ENCODE data around the gene LRRC37A3.
A peak's percentile ranks its signal among the peaks of the same experiment; 100 is the strongest.
"Not testable (repeated sequence)": the region's sequence is repeated elsewhere in the genome, so short reads cannot be mapped to it uniquely, and the experiment has no call there.

DNA sequence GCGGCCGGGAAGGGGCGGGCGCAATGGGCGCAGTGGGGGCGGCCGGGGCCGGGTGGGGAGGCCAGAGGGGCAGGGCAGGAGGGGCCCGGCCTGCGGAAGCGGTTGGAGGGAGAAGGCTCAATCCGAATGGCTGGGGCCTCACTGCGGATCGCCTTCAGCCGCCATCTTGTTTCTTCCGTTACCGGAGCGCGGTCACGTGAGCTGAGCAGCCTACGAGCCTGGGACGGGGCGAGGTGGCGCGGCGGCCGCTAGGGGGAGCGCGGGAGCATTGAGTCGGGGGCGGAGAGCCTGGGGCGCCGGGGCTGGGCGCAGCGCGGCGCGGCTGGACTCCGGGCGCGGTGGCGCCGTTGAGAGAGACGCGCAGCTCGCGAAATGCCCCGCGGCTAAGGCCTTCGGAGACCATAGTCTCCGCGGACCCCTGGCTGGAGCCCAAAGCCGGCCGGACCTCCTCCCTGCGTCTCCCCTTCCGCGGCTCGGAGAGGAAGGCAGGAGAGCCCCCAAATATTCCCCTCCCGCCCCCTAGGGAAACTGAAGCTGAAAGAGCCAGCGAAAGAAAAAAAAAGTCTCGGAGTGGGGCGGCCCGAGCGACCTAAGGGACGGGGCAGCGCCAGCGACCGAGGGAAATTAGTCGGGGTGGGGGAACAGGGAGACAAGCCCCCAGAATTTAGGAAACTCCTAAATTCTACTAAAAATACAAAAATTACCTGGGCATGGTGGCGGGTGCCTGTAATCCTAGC lies at the start of gene LRRC37A3:
- not testable (repeated sequence) for TF ChIP-seq EZH2 (IDR thresholded peaks at IDR 0.05); REST (IDR thresholded peaks at IDR 0.05; ENCODE audit: low read depth)
- TF ChIP-seq, protein P1, sequence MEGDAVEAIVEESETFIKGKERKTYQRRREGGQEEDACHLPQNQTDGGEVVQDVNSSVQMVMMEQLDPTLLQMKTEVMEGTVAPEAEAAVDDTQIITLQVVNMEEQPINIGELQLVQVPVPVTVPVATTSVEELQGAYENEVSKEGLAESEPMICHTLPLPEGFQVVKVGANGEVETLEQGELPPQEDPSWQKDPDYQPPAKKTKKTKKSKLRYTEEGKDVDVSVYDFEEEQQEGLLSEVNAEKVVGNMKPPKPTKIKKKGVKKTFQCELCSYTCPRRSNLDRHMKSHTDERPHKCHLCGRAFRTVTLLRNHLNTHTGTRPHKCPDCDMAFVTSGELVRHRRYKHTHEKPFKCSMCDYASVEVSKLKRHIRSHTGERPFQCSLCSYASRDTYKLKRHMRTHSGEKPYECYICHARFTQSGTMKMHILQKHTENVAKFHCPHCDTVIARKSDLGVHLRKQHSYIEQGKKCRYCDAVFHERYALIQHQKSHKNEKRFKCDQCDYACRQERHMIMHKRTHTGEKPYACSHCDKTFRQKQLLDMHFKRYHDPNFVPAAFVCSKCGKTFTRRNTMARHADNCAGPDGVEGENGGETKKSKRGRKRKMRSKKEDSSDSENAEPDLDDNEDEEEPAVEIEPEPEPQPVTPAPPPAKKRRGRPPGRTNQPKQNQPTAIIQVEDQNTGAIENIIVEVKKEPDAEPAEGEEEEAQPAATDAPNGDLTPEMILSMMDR (IDR thresholded peaks at IDR 0.05 in 2 of 3, conservative IDR thresholded peaks at IDR 0.05 in 1 of 3; ENCODE audit: borderline replicate concordance in 1 of 3, insufficient read depth in 1 of 3, low read depth in 2 of 3, low read length in 2 of 3), result peak; percentile 74 to 93 (median 90)

Data from HCT116 (cell line).